Effector memory CD8-positive, alpha-beta T cell (primary cell): Measurements from ENCODE around the gene SLC30A2.

Experiments
- ATAC-seq: fragments of 150-1000 bp; cut with Tn5 transposase; replicated peaks from 2 replicates; pipeline ENCODE4 v1.10.0; 2021; ENCODE audit warnings: mild to moderate bottlenecking, moderate library complexity
- DNase-seq, 3 experiments: peaks; one replicate each; pipeline ENCODE4 v3.0.0; 2021
- H3K27ac Mint-ChIP-seq, 2 donors: one replicate each; pipeline ENCODE4 v1.8.0; 2022; ENCODE audit warnings: mild to moderate bottlenecking in 2 of 2, mixed read lengths in 2 of 2, moderate library complexity in 2 of 2
- H3K27me3 Mint-ChIP-seq, 2 donors: one replicate each; pipeline ENCODE4 v1.8.0; 2022; ENCODE audit warnings: mixed read lengths in 2 of 2
- H3K36me3 Mint-ChIP-seq: one replicate; pipeline ENCODE4 v1.8.0; 2022; ENCODE audit warnings: mild to moderate bottlenecking, moderate library complexity, mixed read lengths; ENCODE audit not compliant: insufficient read depth
- H3K4me1 Mint-ChIP-seq, 2 donors: one replicate each; pipeline ENCODE4 v1.8.0; 2022; ENCODE audit warnings: low read depth in 2 of 2, mixed read lengths in 2 of 2
- H3K4me3 Mint-ChIP-seq, 2 donors: one replicate each; pipeline ENCODE4 v1.8.0; 2022; ENCODE audit warnings: mild to moderate bottlenecking in 2 of 2, mixed read lengths in 2 of 2, moderate library complexity in 2 of 2
- H3K9me3 Mint-ChIP-seq, 2 donors: one replicate each; pipeline ENCODE4 v1.8.0; 2022; ENCODE audit warnings: mixed read lengths in 2 of 2

The SLC30A2 gene

GRCh38 chr1:26079178-26079563 is 33.3 kb upstream of the SLC30A2 start:
- Mint-ChIP-seq H3K9me3 (no peaks in the 10 kb centered on the region), H3K27me3 (peaks cover 41 to 63% of the 10 kb centered on the region in 2 donors), H3K4me1 (no peaks in the 10 kb centered on the region), H3K4me3 (no peak overlapping the region), H3K36me3 (no peaks in the 10 kb centered on the region), H3K27ac (no peak overlapping the region)
- DNase-seq (no peak), ATAC-seq (no peak)

- Mint-ChIP-seq H3K4me1 (no peaks in the 10 kb centered on the region), H3K36me3 (no peaks in the 10 kb centered on the region), H3K9me3 (no peaks in the 10 kb centered on the region), H3K4me3 (no peak overlapping the region), H3K27ac (no peak overlapping the region), H3K27me3 (peaks cover 38 to 62% of the 10 kb centered on the region in 2 donors)
- ATAC-seq (no peak), DNase-seq (no peak)
Observed at GRCh38 chr1:26078286-26079177, 32.6 kb upstream of the SLC30A2 start.

- H3K4me3 Mint-ChIP-seq: no peak overlapping the region
- ATAC-seq (no peak), DNase-seq (no peak)
- H3K9me3 Mint-ChIP-seq: no peaks in the 10 kb centered on the region
- H3K27me3 Mint-ChIP-seq: peaks cover 47 to 69% of the 10 kb centered on the region in 2 donors
- H3K27ac Mint-ChIP-seq: no peak overlapping the region
- no peaks in the 10 kb centered on the region for H3K4me1 Mint-ChIP-seq
- no peaks in the 10 kb centered on the region for H3K36me3 Mint-ChIP-seq
Observed at GRCh38 chr1:26077524-26077923, 31.6 kb upstream of the SLC30A2 start.

GRCh38 chr1:26075421-26076144 is 29.7 kb upstream of the SLC30A2 start:
- Mint-ChIP-seq H3K27me3 (peaks cover 47 to 78% of the 10 kb centered on the region in 2 donors), H3K4me1 (no peaks in the 10 kb centered on the region), H3K9me3 (no peaks in the 10 kb centered on the region), H3K27ac (no peak overlapping the region), H3K4me3 (no peak overlapping the region), H3K36me3 (no peaks in the 10 kb centered on the region)
- DNase-seq: no peak
- no peak for ATAC-seq

GRCh38 chr1:26072305-26072704 is 26.4 kb upstream of the SLC30A2 start:
- H3K36me3 Mint-ChIP-seq: no peaks in the 10 kb centered on the region
- no peak overlapping the region for H3K4me3 Mint-ChIP-seq
- no peak for DNase-seq
- H3K4me1 Mint-ChIP-seq: no peaks in the 10 kb centered on the region
- no peak overlapping the region for H3K27ac Mint-ChIP-seq
- peaks cover 48 to 86% of the 10 kb centered on the region in 2 donors for H3K27me3 Mint-ChIP-seq
- ATAC-seq: no peak
- H3K9me3 Mint-ChIP-seq: no peaks in the 10 kb centered on the region

GRCh38 chr1:26070963-26071342 is 25.0 kb upstream of the SLC30A2 start:
- Mint-ChIP-seq H3K27ac (no peak overlapping the region), H3K27me3 (peaks cover 45 to 86% of the 10 kb centered on the region in 2 donors), H3K4me1 (no peaks in the 10 kb centered on the region), H3K4me3 (no peak overlapping the region), H3K9me3 (no peaks in the 10 kb centered on the region), H3K36me3 (no peaks in the 10 kb centered on the region)
- ATAC-seq: no peak
- no peak for DNase-seq

- H3K4me3 Mint-ChIP-seq: no peak overlapping the region
- H3K4me1 Mint-ChIP-seq: no peaks in the 10 kb centered on the region
- H3K27ac Mint-ChIP-seq: no peak overlapping the region
- DNase-seq: no peak
- no peaks in the 10 kb centered on the region for H3K9me3 Mint-ChIP-seq
- no peaks in the 10 kb centered on the region for H3K36me3 Mint-ChIP-seq
- peaks cover 48 to 86% of the 10 kb centered on the region in 2 donors for H3K27me3 Mint-ChIP-seq
- ATAC-seq: no peak
Observed at GRCh38 chr1:26070296-26070962, 24.5 kb upstream of the SLC30A2 start.

GRCh38 chr1:26069941-26070295 is 24.0 kb upstream of the SLC30A2 start:
- DNase-seq (no peak), ATAC-seq (no peak)
- H3K36me3 Mint-ChIP-seq: no peaks in the 10 kb centered on the region

GRCh38 chr1:26067432-26067911 is 21.6 kb upstream of the SLC30A2 start, which contains the start of gene TRIM63:
Gene TRIM63, minus strand, starts transcription at chr1:26067630. Its CDS starts 136 bp downstream, at chr1:26067494.
- Mint-ChIP-seq H3K4me1 (no peaks in the 10 kb centered on the region), H3K27ac (no peak within 1 kb of the TSS), H3K4me3 (no peak within 1 kb of the TSS), H3K36me3 (no peaks in the 10 kb centered on the region), H3K9me3 (no peaks in the 10 kb centered on the region), H3K27me3 (peaks cover 59 to 76% of the 10 kb centered on the region in 2 donors)
- ATAC-seq: no peak
- DNase-seq: no peak

More at GRCh38 chr1:26069941-26070295, 24.0 kb upstream of the SLC30A2 start:
- peaks cover 52 to 81% of the 10 kb centered on the region in 2 donors for H3K27me3 Mint-ChIP-seq
- no peak overlapping the region for H3K27ac Mint-ChIP-seq
- no peaks in the 10 kb centered on the region for H3K9me3 Mint-ChIP-seq
- no peak overlapping the region for H3K4me3 Mint-ChIP-seq
- no peaks in the 10 kb centered on the region for H3K4me1 Mint-ChIP-seq

- DNase-seq (no peak), ATAC-seq (no peak)
- Mint-ChIP-seq H3K9me3 (no peaks in the 10 kb centered on the region), H3K27me3 (peaks cover 52 to 70% of the 10 kb centered on the region in 2 donors), H3K36me3 (no peaks in the 10 kb centered on the region), H3K4me1 (no peaks in the 10 kb centered on the region), H3K27ac (no peak overlapping the region), H3K4me3 (no peak overlapping the region)
Observed at GRCh38 chr1:26066857-26067256, 20.9 kb upstream of the SLC30A2 start.

GRCh38 chr1:26066160-26066559 is 20.2 kb upstream of the SLC30A2 start:
- Mint-ChIP-seq H3K27me3 (peaks cover 51 to 63% of the 10 kb centered on the region in 2 donors), H3K36me3 (no peaks in the 10 kb centered on the region), H3K27ac (no peak overlapping the region), H3K4me3 (no peak overlapping the region), H3K9me3 (no peaks in the 10 kb centered on the region), H3K4me1 (no peaks in the 10 kb centered on the region)
- ATAC-seq (no peak), DNase-seq (no peak)

- no peaks in the 10 kb centered on the region for H3K4me1 Mint-ChIP-seq
- H3K27ac Mint-ChIP-seq: no peak overlapping the region
- H3K36me3 Mint-ChIP-seq: no peaks in the 10 kb centered on the region
- peaks cover 61 to 66% of the 10 kb centered on the region in 2 donors for H3K27me3 Mint-ChIP-seq
- ATAC-seq (no peak), DNase-seq (no peak)
- H3K4me3 Mint-ChIP-seq: no peak overlapping the region
- no peaks in the 10 kb centered on the region for H3K9me3 Mint-ChIP-seq
Observed at GRCh38 chr1:26064553-26064952, 18.6 kb upstream of the SLC30A2 start.

GRCh38 chr1:26060832-26061574 is 15.1 kb upstream of the SLC30A2 start:
- ATAC-seq (no peak), DNase-seq (no peak)
- H3K36me3 Mint-ChIP-seq: no peaks in the 10 kb centered on the region
- no peak overlapping the region for H3K27ac Mint-ChIP-seq
- no peaks in the 10 kb centered on the region for H3K9me3 Mint-ChIP-seq
- no peaks in the 10 kb centered on the region for H3K4me1 Mint-ChIP-seq
- H3K4me3 Mint-ChIP-seq: no peak overlapping the region
- peaks cover 52 to 60% of the 10 kb centered on the region in 2 donors for H3K27me3 Mint-ChIP-seq
